Tibial nerve (tissue), 4 donors: ENCODE measurements around the gene SP1.
"Not testable (repeated sequence)": the region's sequence is repeated elsewhere in the genome, so short reads cannot be mapped to it uniquely, and the experiment has no call there.

Source experiments
- EP300 ChIP-seq, 2 donors: sonication (generic); formaldehyde crosslinking; IDR thresholded peaks; one replicate each; pipeline ENCODE4 v1.6.1; 2017; ENCODE audit warnings: antibody characterized with exemption in 2 of 2, mild to moderate bottlenecking in 1 of 2
- POLR2A ChIP-seq, 2 donors: fragments of 450-650 bp; IDR thresholded peaks; one replicate each; pipeline ENCODE4 v1.6.1; 2017; ENCODE audit warnings: antibody characterized with exemption in 2 of 2, mild to moderate bottlenecking in 2 of 2, moderate library complexity in 2 of 2
- TF ChIP-seq, protein P1 (sequence below), 5 experiments: fragments of 200-600 bp in 3 of 5; fragments of 450-650 bp in 2 of 5; sonication (generic) in 3 of 5; IDR thresholded peaks; one replicate each; pipeline ENCODE4 v1.5.1; 2016 to 2019; ENCODE audit warnings: antibody characterized with exemption in 5 of 5, mild to moderate bottlenecking in 3 of 5, moderate library complexity in 2 of 5

DNA sequence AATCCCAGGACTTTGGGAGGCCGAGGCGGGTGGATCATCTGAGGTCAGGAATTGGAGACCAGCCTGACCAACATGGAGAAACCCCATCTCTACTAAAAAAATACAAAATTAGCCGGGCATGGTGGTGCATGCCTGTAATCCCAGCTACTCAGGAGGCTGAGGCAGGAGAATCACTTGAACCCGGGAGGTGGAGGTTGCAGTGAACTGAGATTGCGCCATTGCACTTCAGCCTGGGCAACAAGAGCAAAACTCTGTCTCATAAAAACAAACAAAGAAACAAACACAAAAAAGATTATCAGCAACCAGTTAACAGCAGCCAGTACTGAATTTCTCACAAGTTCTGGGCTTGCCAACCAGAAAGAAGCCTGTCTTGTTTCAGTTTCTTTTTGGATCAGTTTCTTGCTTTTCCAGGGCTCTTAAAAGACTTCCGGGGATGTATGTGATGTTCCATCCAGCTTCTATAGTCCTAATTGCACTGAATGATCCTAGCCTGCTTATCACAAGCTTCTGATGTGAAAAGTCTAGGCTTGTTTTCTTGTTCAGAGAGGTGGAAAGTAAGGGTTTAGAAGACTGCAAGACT, 6.3 kb upstream of the SP1 start:
- TF ChIP-seq POLR2A, EP300 (IDR thresholded peaks at IDR 0.05): not testable (repeated sequence)
- TF ChIP-seq, protein P1, sequence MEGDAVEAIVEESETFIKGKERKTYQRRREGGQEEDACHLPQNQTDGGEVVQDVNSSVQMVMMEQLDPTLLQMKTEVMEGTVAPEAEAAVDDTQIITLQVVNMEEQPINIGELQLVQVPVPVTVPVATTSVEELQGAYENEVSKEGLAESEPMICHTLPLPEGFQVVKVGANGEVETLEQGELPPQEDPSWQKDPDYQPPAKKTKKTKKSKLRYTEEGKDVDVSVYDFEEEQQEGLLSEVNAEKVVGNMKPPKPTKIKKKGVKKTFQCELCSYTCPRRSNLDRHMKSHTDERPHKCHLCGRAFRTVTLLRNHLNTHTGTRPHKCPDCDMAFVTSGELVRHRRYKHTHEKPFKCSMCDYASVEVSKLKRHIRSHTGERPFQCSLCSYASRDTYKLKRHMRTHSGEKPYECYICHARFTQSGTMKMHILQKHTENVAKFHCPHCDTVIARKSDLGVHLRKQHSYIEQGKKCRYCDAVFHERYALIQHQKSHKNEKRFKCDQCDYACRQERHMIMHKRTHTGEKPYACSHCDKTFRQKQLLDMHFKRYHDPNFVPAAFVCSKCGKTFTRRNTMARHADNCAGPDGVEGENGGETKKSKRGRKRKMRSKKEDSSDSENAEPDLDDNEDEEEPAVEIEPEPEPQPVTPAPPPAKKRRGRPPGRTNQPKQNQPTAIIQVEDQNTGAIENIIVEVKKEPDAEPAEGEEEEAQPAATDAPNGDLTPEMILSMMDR (IDR thresholded peaks at IDR 0.05) = not testable (repeated sequence)
